Esophagus squamous epithelium (tissue), 5 donors: ENCODE measurements around the gene GMNN. TPM values are rescaled to one million over a fixed set of nuclear protein-coding genes. Genes with fewer than 3 reads are reported as not detected.

Experiments used
- DNase-seq: peaks from one replicate; lab custom pipeline; 2025; lab: John Stamatoyannopoulos, UW
- H3K27ac ChIP-seq, 4 donors: fragments of 200-600 bp; sonication (generic); one replicate each; pipeline ENCODE4 v1.5.1; 2016 to 2019; ENCODE audit warnings: mild to moderate bottlenecking in 1 of 4
- H3K27me3 ChIP-seq, 4 donors: fragments of 200-600 bp; sonication (generic); 1 replicate in 3 of 4; 2 replicates in 1 of 4; pipeline versions ENCODE4 v1.5.1 to v1.6.0; 2017 to 2021; ENCODE audit warnings: antibody characterized with exemption in 1 of 4
- H3K36me3 ChIP-seq, 3 donors: fragments of 200-600 bp; sonication (generic); one replicate each; pipeline ENCODE4 v1.5.1; 2016 to 2019
- H3K4me1 ChIP-seq, 3 donors: fragments of 200-600 bp; sonication (generic); one replicate each; pipeline ENCODE4 v1.5.1; 2017 to 2019
- H3K4me3 ChIP-seq, 4 donors: fragments of 200-600 bp; sonication (generic); 1 replicate in 3 of 4; 2 replicates in 1 of 4; pipeline ENCODE4 v1.5.1; 2016 to 2019; ENCODE audit warnings: mild to moderate bottlenecking in 2 of 4, moderate library complexity in 1 of 4
- H3K9me3 ChIP-seq, 3 donors: fragments of 200-600 bp; sonication (generic); one replicate each; pipeline ENCODE4 v1.5.1; 2016 to 2019
- CTCF ChIP-seq, 6 experiments: fragments of 450-650 bp in 4 of 6; fragments of 200-600 bp in 2 of 6; sonication (generic) in 2 of 6; IDR thresholded peaks; one replicate each; pipeline ENCODE4 v1.5.1; 2016 to 2019; ENCODE audit warnings: antibody characterized with exemption in 6 of 6, mild to moderate bottlenecking in 4 of 6, moderate library complexity in 4 of 6
- POLR2A ChIP-seq, 4 donors: fragments of 450-650 bp; IDR thresholded peaks; one replicate each; pipeline ENCODE4 v1.6.1; 2017; ENCODE audit warnings: antibody characterized with exemption in 4 of 4, mild to moderate bottlenecking in 4 of 4, moderate library complexity in 3 of 4
- WGBS, 2 donors: methylation state at CpG; one replicate each; pipeline ENCODE4 v1.1.5; 2018; 5-methylcytosine and 5-hydroxymethylcytosine counted together
- intact Hi-C: fragments of 100-400 bp; cut with DNase I; formaldehyde crosslinking; loops from one replicate; pipeline ENCODE4 v1.15.0; 2022
- total RNA-seq, 4 donors: library from RNA; depleted of rRNA; stranded (reverse); fragments of >200 nt; gene quantifications; one replicate each; pipeline ENCODE4 v1.1.0, GENCODE V29; 2016
- donor health status: DM: yes; HTN: yes; CAD: no.

Gene GMNN
- total RNA-seq, 4 donors from 2014 or later, result 12.4 to 24.3 (median 16.3) TPM

- peaks cover 0 to 13% (median 0%) of the 10 kb centered on the region in 3 donors for H3K36me3 ChIP-seq
- no peaks in the 10 kb centered on the region for H3K9me3 ChIP-seq
- no peaks in the 10 kb centered on the region for H3K27me3 ChIP-seq
- no peak for DNase-seq
- WGBS, 2 donors, result 93 to 94% methylated on average over 2 of the region's 2 CpGs
- H3K4me1 ChIP-seq, result peaks cover 0 to 23% (median 13%) of the 10 kb centered on the region in 3 donors
- TF ChIP-seq CTCF (IDR thresholded peaks at IDR 0.05), result no peak
- TF ChIP-seq POLR2A (IDR thresholded peaks at IDR 0.05), result no peak
- no peak overlapping the region for H3K27ac ChIP-seq
- no peak overlapping the region for H3K4me3 ChIP-seq
- intact Hi-C loops, result no loop called here
These were observed 48.4 kb downstream of the GMNN start for GRCh38 chr6:24823185-24823584.

- Histone ChIP-seq H3K9me3 (no peaks in the 10 kb centered on the region), H3K27me3 (no peaks in the 10 kb centered on the region), H3K4me1 (peaks cover 0 to 25% (median 13%) of the 10 kb centered on the region in 3 donors), H3K27ac (no peak overlapping the region), H3K36me3 (peaks cover 0 to 13% (median 0%) of the 10 kb centered on the region in 3 donors), H3K4me3 (no peak overlapping the region)
- TF ChIP-seq CTCF (IDR thresholded peaks at IDR 0.05) (no peak), POLR2A (IDR thresholded peaks at IDR 0.05) (no peak)
- intact Hi-C loops, result no loop called here
- no peak for DNase-seq
- WGBS, 2 donors, result 81 to 86% methylated on average over 6 of the region's 6 CpGs
These were observed 49.6 kb downstream of the GMNN start for GRCh38 chr6:24824142-24824938.

- no peak for DNase-seq
- 52 to 64% methylated on average over 2 of the region's 2 CpGs for WGBS, 2 donors
- TF ChIP-seq POLR2A (IDR thresholded peaks at IDR 0.05) (no peak), CTCF (IDR thresholded peaks at IDR 0.05) (no peak)
- peaks cover 0 to 13% (median 0%) of the 10 kb centered on the region in 3 donors for H3K36me3 ChIP-seq
- H3K9me3 ChIP-seq, result no peaks in the 10 kb centered on the region
- no peak overlapping the region for H3K4me3 ChIP-seq
- intact Hi-C loops, result no loop called here
- no peak overlapping the region for H3K27ac ChIP-seq
- H3K4me1 ChIP-seq, result peaks cover 0 to 25% (median 13%) of the 10 kb centered on the region in 3 donors
- no peaks in the 10 kb centered on the region for H3K27me3 ChIP-seq
These were observed 50.4 kb downstream of the GMNN start for GRCh38 chr6:24825130-24825630.

DNA sequence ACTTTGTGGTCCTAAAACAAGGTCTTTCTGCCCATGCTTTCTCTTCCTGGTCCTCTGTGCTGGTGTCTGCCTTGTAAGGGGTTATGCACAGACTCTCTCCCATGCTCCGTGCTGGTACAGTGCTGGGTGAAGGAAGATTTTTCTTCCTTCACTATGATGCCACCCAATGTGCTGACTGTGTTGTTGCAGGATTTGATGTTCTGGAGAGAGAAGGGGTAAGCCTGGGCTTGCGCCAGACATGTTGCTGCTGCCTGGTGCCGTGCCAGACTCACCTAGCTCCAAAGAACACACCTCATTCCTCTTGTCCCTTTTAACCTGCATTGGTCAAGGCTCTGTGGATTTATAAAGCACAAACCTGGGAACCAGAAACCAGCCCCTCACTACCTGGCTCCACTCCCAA lies 52.4 kb downstream of the GMNN start:
- no peaks in the 10 kb centered on the region for H3K27me3 ChIP-seq
- H3K36me3 ChIP-seq, result peaks cover 0 to 13% (median 0%) of the 10 kb centered on the region in 3 donors
- DNase-seq, result no peak
- H3K4me1 ChIP-seq, result peaks cover 0 to 33% (median 13%) of the 10 kb centered on the region in 3 donors
- no peaks in the 10 kb centered on the region for H3K9me3 ChIP-seq
- no peak for TF ChIP-seq POLR2A (IDR thresholded peaks at IDR 0.05)
- TF ChIP-seq CTCF (IDR thresholded peaks at IDR 0.05), result no peak
- no peak overlapping the region for H3K4me3 ChIP-seq
- WGBS, 2 donors, result 38 to 42% methylated on average over 3 of the region's 3 CpGs
- H3K27ac ChIP-seq, result peak overlapping the region in 2 of 4 donors; percentile 49 to 51
- intact Hi-C loops, result no loop called here

DNA sequence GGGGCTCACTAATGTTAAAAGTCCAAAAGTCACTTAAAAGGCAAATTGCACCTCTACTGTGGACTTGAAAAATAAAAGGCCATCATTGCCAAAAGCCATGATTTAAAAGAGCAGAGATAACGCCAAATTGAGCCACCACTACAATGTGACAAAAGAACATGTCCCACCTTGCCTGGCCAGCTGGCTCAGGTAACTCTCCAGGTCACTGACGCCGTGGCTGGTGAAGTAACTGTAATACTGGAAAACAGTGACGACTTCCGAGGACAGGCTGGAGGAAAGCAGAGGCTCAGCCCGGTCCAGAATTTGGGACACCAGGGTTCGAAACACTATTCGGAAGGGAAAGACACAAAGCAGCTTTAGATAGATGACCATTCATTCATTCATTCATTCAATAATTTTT lies 53.2 kb downstream of the GMNN start:
- Histone ChIP-seq H3K4me3 (no peak overlapping the region), H3K36me3 (peaks cover 0 to 13% (median 0%) of the 10 kb centered on the region in 3 donors), H3K27me3 (no peaks in the 10 kb centered on the region), H3K9me3 (no peaks in the 10 kb centered on the region), H3K27ac (peak overlapping the region in 1 of 4 donors; percentile 49), H3K4me1 (peaks cover 0 to 33% (median 13%) of the 10 kb centered on the region in 3 donors)
- intact Hi-C loops, result no loop called here
- DNase-seq, result no peak
- 73 to 77% methylated on average over 8 of the region's 8 CpGs for WGBS, 2 donors
- TF ChIP-seq POLR2A (IDR thresholded peaks at IDR 0.05), result no peak
- TF ChIP-seq CTCF (IDR thresholded peaks at IDR 0.05), result no peak
